Measurements from ENCODE around the gene TGM2. TPM values are rescaled to one million over a fixed set of nuclear protein-coding genes. Genes with fewer than 3 reads are reported as not detected.
"Not testable (repeated sequence)": the region's sequence is repeated elsewhere in the genome, so short reads cannot be mapped to it uniquely, and the experiment has no call there.

The TGM2 gene
- total RNA-seq, 1 donor from 2014 or later = 390 TPM

DNA sequence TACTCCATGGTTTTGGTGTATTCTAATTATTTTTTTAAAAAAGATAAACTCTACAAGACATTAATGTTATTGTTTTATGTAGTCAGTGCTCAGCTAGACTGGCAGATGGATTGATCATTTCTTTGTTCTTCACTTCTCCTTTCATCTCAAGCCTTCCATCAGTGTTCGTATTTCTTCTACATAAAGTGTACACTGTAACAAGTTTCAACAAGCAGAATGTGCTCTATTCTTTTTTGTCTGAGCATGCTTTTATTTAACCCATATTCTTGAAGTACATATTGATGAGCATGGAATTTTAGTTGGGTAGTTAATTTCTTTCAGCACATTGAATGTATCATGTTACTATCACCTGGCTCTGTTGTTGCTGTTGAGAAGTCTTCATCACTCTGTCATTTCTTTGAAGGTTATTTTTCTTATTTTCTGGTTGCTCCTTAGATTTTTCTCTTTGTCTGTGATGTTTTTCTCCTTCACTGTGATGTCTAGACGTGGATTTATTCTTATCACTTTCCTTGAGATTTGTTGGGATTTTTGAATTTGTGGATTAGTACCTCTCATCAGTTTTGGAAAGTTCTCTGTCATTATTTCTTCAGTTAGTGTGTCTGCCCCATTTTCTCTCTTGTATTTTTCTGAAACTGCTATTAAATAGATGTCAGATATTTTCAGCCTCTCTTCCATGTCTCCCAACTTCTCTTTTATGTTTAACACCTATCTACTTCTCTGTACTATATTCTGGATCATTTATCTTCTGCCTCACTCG lies 48.5 kb downstream of the TGM2 start:
- no peak for DNase-seq (ENCODE audit: low read depth, low spot score)

DNA sequence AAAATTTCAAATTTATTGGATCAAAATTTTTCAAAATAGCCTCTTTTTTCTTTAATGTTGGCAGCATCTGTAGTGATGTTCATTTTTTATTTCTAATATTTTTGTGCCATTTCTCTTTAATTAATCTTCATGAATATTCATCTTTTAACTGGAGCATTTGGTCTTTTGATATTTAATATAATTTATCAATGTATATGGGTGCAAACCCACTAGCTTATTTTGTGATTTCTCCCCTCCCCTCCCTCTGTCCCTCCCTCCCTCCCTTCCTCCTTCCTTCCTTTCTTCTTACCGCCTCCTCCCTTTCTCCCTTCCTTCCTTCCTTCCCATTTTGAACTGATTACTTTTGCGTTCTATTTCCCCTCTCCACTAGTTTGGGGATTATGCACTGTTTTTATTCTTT lies 49.2 kb downstream of the TGM2 start:
- DNase-seq (ENCODE audit: low read depth, low spot score) = no peak

GRCh38 chr20:38115205-38115604 lies 49.9 kb downstream of the TGM2 start:
- no peak for DNase-seq (ENCODE audit: low read depth, low spot score)

GRCh38 chr20:38114353-38114791 lies 50.7 kb downstream of the TGM2 start:
- no peak for DNase-seq (ENCODE audit: low read depth, low spot score)

DNA sequence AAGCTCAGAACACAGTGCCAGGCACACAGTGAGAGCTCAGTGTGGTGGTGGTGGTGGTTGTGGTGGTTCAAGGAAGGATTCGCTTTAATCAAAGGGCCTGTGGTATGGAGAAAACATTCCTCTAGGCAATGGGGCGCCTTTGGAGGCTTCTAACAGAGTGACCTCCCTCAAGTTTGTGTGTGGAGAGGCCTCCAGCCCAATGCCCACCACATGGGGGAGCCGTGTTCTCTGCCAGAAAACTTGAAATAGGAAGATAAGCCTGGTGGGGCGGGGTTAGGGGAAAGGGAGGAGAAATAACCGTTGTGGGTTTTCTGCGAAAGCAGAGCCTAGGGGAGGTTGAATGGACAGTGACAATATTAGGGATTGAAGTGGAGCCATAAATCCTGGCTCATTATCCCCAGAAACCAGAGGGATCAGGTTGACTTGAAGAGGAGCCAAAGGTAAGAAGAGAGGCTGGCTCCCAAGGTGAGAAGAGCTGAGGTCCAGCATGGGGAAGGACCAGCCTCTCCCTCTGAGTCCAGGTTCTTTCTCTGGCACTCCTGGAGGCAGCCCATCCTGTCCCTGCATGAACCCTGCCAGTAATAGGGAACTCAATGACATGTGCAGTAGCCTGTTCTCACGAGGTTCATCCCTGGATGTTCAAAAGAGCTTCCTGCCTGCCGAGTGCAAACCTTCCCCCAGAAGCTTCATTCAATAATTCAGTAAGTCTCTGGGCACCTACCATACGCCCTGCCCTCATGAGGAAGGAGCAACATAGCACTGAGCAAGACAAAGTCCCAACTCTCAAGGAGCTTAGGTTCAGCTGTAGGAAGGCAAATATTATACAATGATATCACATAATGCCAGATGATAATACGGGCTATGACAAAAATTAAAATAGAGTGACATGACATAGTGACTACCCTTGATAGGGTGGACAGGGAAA lies 51.4 kb downstream of the TGM2 start:
- no peak for DNase-seq (ENCODE audit: low read depth, low spot score)

GRCh38 chr20:38112930-38113294 lies 52.2 kb downstream of the TGM2 start:
- DNase-seq (ENCODE audit: low read depth, low spot score) = no peak

GRCh38 chr20:38112261-38112929 lies 52.7 kb downstream of the TGM2 start:
- no peak for DNase-seq (ENCODE audit: low read depth, low spot score)

DNA sequence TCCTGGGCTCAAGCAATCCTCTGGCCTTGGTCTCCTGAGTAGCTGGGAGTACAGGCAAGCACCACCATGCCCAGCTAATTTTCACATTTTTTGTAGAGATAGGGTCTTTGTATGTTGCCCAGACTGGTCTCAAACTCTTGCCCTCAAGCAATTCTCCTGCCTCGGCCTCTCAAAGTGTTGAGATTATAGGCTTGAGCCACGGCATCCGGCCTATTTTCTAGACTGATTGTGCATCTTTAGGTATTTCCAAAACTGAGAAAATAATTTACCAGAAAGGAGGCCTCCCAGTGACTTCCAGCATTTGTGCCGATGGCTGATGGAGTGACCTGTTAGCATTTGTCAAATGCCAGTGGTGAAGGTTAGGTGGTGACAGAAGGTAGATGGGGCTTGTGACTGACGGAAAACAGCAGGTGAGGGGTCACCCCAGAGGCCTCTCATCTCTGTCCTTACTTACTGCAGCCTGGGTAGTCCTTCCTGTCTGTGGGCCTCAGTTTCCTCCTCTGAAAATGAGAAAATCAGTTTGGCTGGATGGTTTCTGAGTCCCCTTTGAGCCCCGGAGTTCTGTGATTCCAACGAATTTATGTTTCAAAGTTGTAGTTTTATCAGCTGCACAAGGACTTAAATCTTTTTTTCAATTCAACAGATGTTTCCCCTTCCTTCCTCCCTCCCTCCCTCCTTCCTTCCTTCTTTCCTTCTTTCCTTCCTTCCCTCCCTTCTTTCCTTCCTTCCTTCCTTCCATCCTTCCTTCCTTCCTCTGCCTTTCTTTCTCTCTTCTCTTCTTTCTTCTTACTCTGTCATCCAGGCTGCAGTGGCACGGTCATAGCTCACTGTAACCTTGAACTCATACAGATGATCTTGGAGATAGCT lies 53.5 kb downstream of the TGM2 start:
- DNase-seq (ENCODE audit: low read depth, low spot score) = no peak

- DNase-seq (ENCODE audit: low read depth, low spot score) = no peak
These were observed 54.4 kb downstream of the TGM2 start for GRCh38 chr20:38110525-38111178.

- DNase-seq (ENCODE audit: low read depth, low spot score) = peak; percentile 59
These were observed 55.2 kb downstream of the TGM2 start for GRCh38 chr20:38109591-38110524.

GRCh38 chr20:38108986-38109541 lies 56.0 kb downstream of the TGM2 start:
- no peak for DNase-seq (ENCODE audit: low read depth, low spot score)

DNA sequence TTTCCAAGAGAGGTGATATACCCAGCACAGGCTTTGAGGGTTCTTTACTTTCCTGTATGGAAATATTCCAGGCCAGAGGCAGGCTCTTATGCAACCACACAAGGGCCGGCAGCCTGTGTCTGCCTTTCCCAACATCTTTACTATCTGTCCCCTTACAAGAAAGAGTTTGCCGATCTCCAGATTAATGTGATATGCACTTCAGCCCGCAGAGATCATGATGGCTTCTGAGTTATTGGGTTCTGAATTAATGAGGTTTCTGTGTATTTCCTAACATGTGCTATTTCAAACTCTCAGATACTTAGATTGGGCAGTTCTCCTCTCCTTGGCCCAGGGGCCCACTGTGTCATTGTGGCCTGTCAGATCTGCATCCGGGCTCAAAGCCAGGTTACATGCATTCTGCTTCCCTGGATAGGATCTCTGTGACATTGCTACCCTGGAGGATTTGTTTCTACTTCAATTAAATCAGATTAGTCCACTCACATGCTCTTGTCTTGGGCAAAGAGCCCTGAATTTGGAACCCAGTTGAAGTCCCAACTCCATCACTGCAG lies 56.6 kb downstream of the TGM2 start:
- DNase-seq (ENCODE audit: low read depth, low spot score) = no peak

DNA sequence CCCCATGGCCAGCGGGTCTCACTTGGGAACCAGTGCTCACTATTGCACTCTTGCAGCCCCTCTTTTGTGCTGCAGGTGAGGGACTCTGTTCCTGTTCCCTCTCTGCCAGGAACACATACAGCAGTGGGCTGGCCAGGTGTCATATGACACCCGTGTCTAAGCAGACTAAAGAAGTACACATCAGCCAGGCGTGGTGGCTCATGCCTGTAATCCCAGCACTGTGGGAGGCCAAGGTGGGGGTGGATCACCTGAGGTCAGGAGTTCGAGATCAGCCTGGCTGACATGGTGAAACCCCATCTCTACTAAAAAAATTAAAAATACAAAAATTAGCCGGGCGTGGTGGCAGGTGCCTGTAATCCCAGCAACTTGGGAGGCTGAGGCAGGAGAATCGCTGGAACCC lies 57.2 kb downstream of the TGM2 start:
- DNase-seq (ENCODE audit: low read depth, low spot score) = not testable (repeated sequence)

DNA sequence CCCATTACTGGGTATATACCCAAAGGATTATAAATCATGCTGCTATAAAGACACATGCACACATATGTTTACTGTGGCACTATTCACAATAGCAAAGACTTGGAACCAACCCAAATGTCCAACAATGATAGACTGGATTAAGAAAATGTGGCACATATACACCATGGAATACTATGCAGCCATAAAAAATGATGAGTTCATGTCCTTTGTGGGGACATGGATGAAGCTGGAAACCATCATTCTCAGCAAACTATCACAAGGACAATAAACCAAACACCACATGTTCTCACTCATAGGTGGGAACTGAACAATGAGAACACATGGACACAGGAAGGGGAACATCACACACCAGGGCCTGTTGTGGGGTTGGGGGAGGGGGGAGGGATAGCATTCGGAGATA lies 57.7 kb downstream of the TGM2 start:
- not testable (repeated sequence) for DNase-seq (ENCODE audit: low read depth, low spot score)

- no peak for DNase-seq (ENCODE audit: low read depth, low spot score)
These were observed 58.6 kb downstream of the TGM2 start for GRCh38 chr20:38106461-38106860.

- no peak for DNase-seq (ENCODE audit: low read depth, low spot score)
These were observed 60.8 kb downstream of the TGM2 start for GRCh38 chr20:38104285-38104684.

GRCh38 chr20:38102206-38102605 lies 62.9 kb downstream of the TGM2 start:
- not testable (repeated sequence) for DNase-seq (ENCODE audit: low read depth, low spot score)

- peak; percentile 53 for DNase-seq (ENCODE audit: low read depth, low spot score)
These were observed 66.1 kb downstream of the TGM2 start for GRCh38 chr20:38098952-38099351.

Data from pulmonary artery endothelial cell (primary cell).